Measurements from ENCODE around the gene PLCXD3.

Gene PLCXD3

DNA sequence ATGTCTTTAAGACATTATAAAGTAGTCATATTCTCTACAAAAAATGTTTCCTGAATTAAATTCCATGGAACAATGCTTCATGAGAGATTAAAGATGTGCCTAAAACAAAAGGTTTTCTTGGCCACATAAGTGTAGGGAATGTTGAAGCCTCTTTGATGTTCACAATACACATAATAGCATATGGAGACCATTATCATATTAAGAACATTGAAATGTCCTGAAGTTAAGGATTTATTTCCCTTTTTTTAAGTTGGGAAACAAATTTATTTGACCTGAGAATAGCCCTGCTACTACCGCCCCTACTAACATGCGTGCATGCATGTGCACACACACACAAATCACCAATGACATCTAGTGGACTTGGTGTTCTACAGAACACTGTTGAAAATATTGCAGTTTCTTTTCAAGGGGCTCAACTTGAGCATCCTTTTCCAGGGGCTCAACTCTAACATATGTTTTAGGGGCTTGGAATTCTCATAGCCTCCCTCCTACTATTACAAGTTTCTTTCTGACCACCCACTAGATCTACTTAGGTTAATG is 172.2 kb downstream of the PLCXD3 start:
- Histone ChIP-seq H3K27me3 (no peaks in the 10 kb centered on the region), H3K36me3 (no peaks in the 10 kb centered on the region), H3K4me1 (no peaks in the 10 kb centered on the region), H3K4me3 (ENCODE audit: low read depth, low read length) (no peak overlapping the region), H3K9me3 (no peaks in the 10 kb centered on the region)
- TF ChIP-seq, protein P1, sequence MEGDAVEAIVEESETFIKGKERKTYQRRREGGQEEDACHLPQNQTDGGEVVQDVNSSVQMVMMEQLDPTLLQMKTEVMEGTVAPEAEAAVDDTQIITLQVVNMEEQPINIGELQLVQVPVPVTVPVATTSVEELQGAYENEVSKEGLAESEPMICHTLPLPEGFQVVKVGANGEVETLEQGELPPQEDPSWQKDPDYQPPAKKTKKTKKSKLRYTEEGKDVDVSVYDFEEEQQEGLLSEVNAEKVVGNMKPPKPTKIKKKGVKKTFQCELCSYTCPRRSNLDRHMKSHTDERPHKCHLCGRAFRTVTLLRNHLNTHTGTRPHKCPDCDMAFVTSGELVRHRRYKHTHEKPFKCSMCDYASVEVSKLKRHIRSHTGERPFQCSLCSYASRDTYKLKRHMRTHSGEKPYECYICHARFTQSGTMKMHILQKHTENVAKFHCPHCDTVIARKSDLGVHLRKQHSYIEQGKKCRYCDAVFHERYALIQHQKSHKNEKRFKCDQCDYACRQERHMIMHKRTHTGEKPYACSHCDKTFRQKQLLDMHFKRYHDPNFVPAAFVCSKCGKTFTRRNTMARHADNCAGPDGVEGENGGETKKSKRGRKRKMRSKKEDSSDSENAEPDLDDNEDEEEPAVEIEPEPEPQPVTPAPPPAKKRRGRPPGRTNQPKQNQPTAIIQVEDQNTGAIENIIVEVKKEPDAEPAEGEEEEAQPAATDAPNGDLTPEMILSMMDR (IDR thresholded peaks at IDR 0.05; ENCODE audit: low read depth, low read length): peak; percentile 43
- DNase-seq: no peak

- Histone ChIP-seq H3K36me3 (no peaks in the 10 kb centered on the region), H3K27me3 (no peaks in the 10 kb centered on the region), H3K9me3 (no peaks in the 10 kb centered on the region), H3K4me1 (no peaks in the 10 kb centered on the region), H3K4me3 (ENCODE audit: low read depth, low read length) (no peak overlapping the region)
- no peak for DNase-seq
- TF ChIP-seq, protein P1 (IDR thresholded peaks at IDR 0.05; ENCODE audit: low read depth, low read length): no peak
Observed at GRCh38 chr5:41337724-41338123, 172.7 kb downstream of the PLCXD3 start.

GRCh38 chr5:41337216-41337615 is 173.2 kb downstream of the PLCXD3 start:
- no peaks in the 10 kb centered on the region for H3K36me3 ChIP-seq
- no peaks in the 10 kb centered on the region for H3K27me3 ChIP-seq
- no peaks in the 10 kb centered on the region for H3K9me3 ChIP-seq
- H3K4me3 ChIP-seq (ENCODE audit: low read depth, low read length): no peak overlapping the region
- DNase-seq: no peak
- no peaks in the 10 kb centered on the region for H3K4me1 ChIP-seq
- TF ChIP-seq, protein P1 (IDR thresholded peaks at IDR 0.05; ENCODE audit: low read depth, low read length): no peak

GRCh38 chr5:41336471-41336870 is 173.9 kb downstream of the PLCXD3 start:
- H3K4me3 ChIP-seq (ENCODE audit: low read depth, low read length): no peak overlapping the region
- no peaks in the 10 kb centered on the region for H3K36me3 ChIP-seq

DNA sequence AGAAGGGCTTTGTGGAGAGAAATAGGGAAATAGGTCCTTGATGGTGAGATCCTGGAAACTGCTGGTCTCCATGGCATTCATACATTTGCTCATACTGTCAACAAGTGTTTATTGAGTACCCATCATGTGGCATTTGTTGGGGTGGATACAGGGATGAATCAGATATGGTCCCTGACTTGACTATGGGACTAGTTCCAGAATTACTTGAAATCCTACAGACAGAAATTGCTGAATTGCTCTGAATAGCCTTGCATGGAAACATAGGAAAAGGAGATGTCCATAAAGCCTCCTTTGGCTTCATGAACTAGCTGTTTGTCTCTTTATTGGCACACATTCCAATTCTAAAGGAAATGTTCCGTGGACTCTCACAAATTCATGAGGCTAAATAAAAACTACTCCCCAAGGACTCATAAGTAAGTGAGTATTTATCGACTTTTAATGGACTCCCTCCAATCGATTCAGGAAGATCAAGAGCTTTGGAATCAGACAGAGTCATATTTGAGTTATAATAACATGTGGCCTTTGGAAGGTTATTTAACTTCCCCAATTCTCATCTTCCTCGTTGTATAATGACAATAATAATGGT is 174.7 kb downstream of the PLCXD3 start:
- no peak for DNase-seq
- Histone ChIP-seq H3K36me3 (no peaks in the 10 kb centered on the region), H3K4me1 (no peaks in the 10 kb centered on the region), H3K27me3 (no peaks in the 10 kb centered on the region), H3K9me3 (no peaks in the 10 kb centered on the region), H3K4me3 (ENCODE audit: low read depth, low read length) (no peak overlapping the region)
- TF ChIP-seq, protein P1 (IDR thresholded peaks at IDR 0.05; ENCODE audit: low read depth, low read length): no peak

More at GRCh38 chr5:41336471-41336870, 173.9 kb downstream of the PLCXD3 start:
- TF ChIP-seq, protein P1 (IDR thresholded peaks at IDR 0.05; ENCODE audit: low read depth, low read length): no peak
- no peak for DNase-seq
- no peaks in the 10 kb centered on the region for H3K9me3 ChIP-seq
- H3K4me1 ChIP-seq: no peaks in the 10 kb centered on the region
- no peaks in the 10 kb centered on the region for H3K27me3 ChIP-seq

DNA sequence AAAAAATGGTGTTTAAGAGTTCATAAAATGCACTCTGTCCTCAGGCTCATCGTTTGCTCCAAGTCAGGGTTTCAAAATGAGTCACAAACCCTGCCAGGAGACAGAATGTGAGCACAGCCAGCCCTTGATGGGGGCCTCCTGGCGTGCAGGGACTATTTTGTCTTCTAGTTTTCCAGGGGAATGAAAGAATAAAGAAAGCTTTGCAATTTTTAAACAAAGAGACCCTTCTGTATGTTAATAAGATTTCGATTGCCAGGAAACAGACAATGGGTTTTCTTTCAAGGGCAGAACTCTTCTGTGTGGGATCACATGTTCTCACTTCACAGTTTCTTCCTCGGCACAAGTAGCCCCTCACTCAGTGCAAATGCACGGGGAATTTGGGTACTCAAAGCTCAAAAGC is 175.6 kb downstream of the PLCXD3 start:
- TF ChIP-seq, protein P1 (IDR thresholded peaks at IDR 0.05; ENCODE audit: low read depth, low read length): no peak
- Histone ChIP-seq H3K4me1 (no peaks in the 10 kb centered on the region), H3K36me3 (no peaks in the 10 kb centered on the region), H3K9me3 (no peaks in the 10 kb centered on the region), H3K4me3 (ENCODE audit: low read depth, low read length) (no peak overlapping the region), H3K27me3 (no peaks in the 10 kb centered on the region)
- DNase-seq: no peak
